GM06990 (cell line): ENCODE results near the gene NIM1K.
"Not testable (repeated sequence)": the region's sequence is repeated elsewhere in the genome, so short reads cannot be mapped to it uniquely, and the experiment has no call there.

Experiments used
- DNase-seq: peaks from one replicate; pipeline ENCODE4 v3.0.0-alpha.2; 2011; ENCODE audit not compliant: insufficient read length; ENCODE audit errors: extremely low read depth
- H3K27me3 ChIP-seq: replicated peaks from 2 replicates; pipeline ENCODE4 v1.6.0; 2011; ENCODE audit warnings: low read length; ENCODE audit not compliant: control insufficient read depth, insufficient read depth
- H3K36me3 ChIP-seq: 2 replicates; pipeline ENCODE4 v1.5.1; 2011; ENCODE audit warnings: low read length; ENCODE audit not compliant: control insufficient read depth, insufficient read depth
- H3K4me3 ChIP-seq: replicated peaks from 2 replicates; pipeline ENCODE4 v1.5.1; 2011; ENCODE audit warnings: low read depth, mild to moderate bottlenecking, control low read depth, low read length
- TF ChIP-seq, protein P1 (sequence below): IDR thresholded peaks from 2 replicates; pipeline ENCODE4 v1.5.1; 2011; ENCODE audit warnings: low read length, control low read depth, mild to moderate bottlenecking, inconsistent platforms; ENCODE audit not compliant: insufficient read depth, poor library complexity, severe bottlenecking

The NIM1K gene

DNA sequence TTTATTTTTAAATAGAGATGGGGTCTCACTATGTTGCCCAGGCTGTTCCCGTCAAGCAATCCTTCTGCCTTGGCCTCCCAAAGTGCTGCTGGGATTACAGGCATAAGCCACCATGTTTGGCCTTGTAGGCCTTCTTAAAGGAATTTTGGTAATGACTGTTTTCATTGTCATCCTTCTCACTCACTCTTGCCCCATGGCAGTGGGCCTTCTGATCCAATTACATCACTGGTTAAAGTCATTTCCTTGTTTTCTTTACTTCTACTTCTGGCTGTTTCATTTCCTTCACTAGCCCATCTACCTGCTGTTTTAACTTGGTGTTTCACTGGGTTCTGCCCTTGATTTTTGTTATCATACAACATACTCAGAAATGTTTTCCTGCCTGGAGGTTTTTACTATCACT lies 20.1 kb upstream of the NIM1K start:
- Histone ChIP-seq H3K27me3 (no peaks in the 10 kb centered on the region), H3K36me3 (peaks cover 5% of the 10 kb centered on the region), H3K4me3 (no peak overlapping the region)
- TF ChIP-seq, protein P1, sequence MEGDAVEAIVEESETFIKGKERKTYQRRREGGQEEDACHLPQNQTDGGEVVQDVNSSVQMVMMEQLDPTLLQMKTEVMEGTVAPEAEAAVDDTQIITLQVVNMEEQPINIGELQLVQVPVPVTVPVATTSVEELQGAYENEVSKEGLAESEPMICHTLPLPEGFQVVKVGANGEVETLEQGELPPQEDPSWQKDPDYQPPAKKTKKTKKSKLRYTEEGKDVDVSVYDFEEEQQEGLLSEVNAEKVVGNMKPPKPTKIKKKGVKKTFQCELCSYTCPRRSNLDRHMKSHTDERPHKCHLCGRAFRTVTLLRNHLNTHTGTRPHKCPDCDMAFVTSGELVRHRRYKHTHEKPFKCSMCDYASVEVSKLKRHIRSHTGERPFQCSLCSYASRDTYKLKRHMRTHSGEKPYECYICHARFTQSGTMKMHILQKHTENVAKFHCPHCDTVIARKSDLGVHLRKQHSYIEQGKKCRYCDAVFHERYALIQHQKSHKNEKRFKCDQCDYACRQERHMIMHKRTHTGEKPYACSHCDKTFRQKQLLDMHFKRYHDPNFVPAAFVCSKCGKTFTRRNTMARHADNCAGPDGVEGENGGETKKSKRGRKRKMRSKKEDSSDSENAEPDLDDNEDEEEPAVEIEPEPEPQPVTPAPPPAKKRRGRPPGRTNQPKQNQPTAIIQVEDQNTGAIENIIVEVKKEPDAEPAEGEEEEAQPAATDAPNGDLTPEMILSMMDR = no peak
- DNase-seq = no peak

DNA sequence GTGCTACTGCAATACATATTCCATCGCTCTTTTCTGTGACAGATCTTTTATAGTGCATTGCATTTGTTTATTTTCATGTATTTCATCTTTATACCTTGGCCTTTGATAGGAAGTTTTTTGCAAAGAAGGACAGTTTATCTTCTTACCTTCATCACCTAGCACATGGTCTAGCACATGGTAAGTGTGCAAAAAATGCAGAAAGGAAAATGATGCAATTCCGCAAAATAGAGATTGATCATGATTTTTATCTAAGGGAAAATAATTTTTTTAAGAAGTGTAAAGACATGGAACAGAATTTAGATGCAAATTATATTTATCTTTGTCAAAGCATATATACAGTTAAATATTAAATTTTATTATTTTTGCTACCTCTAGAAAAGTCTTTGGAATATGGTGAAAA lies 19.2 kb upstream of the NIM1K start:
- H3K27me3 ChIP-seq = no peaks in the 10 kb centered on the region
- peaks cover 5% of the 10 kb centered on the region for H3K36me3 ChIP-seq
- TF ChIP-seq, protein P1 = no peak
- no peak overlapping the region for H3K4me3 ChIP-seq
- no peak for DNase-seq

DNA sequence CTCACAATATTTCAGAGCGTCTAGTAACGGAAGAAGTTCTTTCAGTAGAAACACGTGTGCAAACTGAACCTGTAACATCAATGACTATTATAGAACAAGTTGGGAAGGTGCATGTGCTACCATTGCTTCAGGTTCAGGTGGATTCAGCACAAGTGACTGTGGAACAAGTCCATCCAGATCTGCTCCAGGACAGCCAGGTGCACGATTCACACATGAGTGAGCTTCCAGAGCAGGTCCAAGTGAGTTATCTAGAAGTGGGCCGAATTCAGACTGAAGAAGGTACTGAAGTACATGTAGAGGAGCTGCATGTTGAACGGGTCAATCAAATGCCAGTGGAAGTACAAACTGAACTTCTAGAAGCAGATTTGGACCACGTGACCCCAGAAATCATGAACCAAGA lies 17.4 kb upstream of the NIM1K start:
- Histone ChIP-seq H3K4me3 (no peak overlapping the region), H3K36me3 (peaks cover 5% of the 10 kb centered on the region), H3K27me3 (no peaks in the 10 kb centered on the region)
- TF ChIP-seq, protein P1 = no peak
- no peak for DNase-seq

DNA sequence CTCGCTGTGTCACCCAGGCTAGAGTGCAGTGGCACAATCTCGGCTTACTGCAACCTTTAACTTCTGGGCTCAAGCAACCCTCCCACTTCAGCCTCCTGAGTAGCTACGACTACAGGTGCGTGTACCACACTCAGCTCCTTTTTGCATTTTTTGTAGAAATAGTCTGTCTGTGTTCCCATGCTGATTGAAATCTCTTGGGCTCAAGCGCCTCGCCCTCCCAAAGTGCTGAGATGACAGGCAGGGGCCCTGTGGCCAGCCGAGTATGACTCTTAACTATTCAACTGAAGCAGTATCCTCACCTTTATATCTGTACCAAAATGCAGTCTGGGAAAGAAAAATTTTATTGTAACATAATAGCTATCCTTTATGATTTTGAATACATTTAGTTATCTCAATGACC lies 12.2 kb upstream of the NIM1K start:
- H3K36me3 ChIP-seq = peaks cover under 1% of the 10 kb centered on the region
- no peak for DNase-seq
- no peak overlapping the region for H3K4me3 ChIP-seq
- H3K27me3 ChIP-seq = no peaks in the 10 kb centered on the region
- TF ChIP-seq, protein P1 = no peak

DNA sequence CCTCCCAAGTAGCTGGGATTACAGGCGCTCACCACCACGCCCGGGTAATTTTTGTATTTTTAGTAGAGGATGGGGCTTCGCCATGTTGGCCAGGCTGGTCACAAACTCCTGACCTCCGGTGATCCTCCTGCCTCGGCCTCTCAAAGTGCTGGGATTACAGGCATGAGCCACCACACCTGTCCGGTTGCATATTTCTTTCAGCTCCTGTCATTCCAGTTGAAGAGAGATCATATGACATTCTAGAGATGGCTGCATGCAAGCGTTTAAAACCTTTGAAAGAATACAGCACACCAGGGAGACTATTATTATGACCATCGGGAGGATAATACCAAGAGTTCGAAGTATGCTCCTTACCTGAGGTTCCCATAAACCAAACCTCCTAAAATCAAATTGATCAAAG lies 9.6 kb upstream of the NIM1K start:
- TF ChIP-seq, protein P1 = no peak
- no peak for DNase-seq
- no peaks in the 10 kb centered on the region for H3K27me3 ChIP-seq

DNA sequence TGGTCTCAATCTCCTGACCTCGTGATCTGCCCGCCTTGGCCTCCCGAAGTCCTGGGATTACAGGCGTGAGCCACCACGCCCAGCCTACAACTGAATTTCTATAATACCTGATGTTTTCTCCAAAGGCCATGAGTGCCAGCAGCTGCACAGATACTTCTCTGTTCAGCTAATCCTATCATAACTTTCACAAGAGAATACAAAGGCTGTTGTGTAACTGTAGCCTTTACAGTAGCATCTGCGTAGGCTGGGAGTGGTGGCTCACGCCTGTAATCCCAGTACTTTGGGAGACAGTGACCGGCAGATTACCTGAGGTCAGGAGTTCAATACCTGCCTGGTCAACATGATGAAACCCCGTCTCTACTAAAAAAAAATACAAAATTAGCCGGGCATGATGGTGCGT lies 8.9 kb upstream of the NIM1K start:
- not testable (repeated sequence) for H3K4me3 ChIP-seq, H3K36me3 ChIP-seq, DNase-seq, H3K27me3 ChIP-seq

More for the DNA sequence above, 9.6 kb upstream of the NIM1K start:
- no peak overlapping the region for H3K4me3 ChIP-seq
- H3K36me3 ChIP-seq = no peaks in the 10 kb centered on the region; the same call in 1 of the 2 replicates
